ENCODE measurements around the gene C2CD3. TPM values are rescaled to one million over a fixed set of nuclear protein-coding genes. Genes with fewer than 3 reads are reported as not detected.

The C2CD3 gene
- total and polyA plus RNA-seq, 2 donors: 12.2 to 13.6 TPM

- WGBS: 33% methylated on average over 2 of the region's 2 CpGs
- peaks cover 2 to 39% of the 10 kb centered on the region in 2 donors for H3K4me1 ChIP-seq (ENCODE audit: control insufficient read depth in 2 of 2, insufficient read depth in 2 of 2, low read length in 2 of 2)
- H3K9me3 ChIP-seq (ENCODE audit: control insufficient read depth in 2 of 2, insufficient read depth in 1 of 2, low read length in 1 of 2): no peaks in the 10 kb centered on the region
- H3K36me3 ChIP-seq (ENCODE audit: control insufficient read depth in 2 of 2, insufficient read depth in 2 of 2, low read length in 1 of 2): peaks cover 30 to 48% of the 10 kb centered on the region in 2 donors
- no peak for DNase-seq (ENCODE audit: low read depth in 6 of 9, low spot score in 9 of 9)
- no peaks in the 10 kb centered on the region for H3K27me3 ChIP-seq (ENCODE audit: control insufficient read depth in 2 of 2, insufficient read depth in 1 of 2, low read length in 1 of 2)
- no peak overlapping the region for H3K4me3 ChIP-seq (ENCODE audit: low read length in 2 of 2)
- no peak overlapping the region for H3K27ac ChIP-seq (ENCODE audit: low read depth in 1 of 2, low read length in 1 of 2)
Measured at GRCh38 chr11:74014880-74015279, 155.9 kb downstream of the C2CD3 start.

DNA sequence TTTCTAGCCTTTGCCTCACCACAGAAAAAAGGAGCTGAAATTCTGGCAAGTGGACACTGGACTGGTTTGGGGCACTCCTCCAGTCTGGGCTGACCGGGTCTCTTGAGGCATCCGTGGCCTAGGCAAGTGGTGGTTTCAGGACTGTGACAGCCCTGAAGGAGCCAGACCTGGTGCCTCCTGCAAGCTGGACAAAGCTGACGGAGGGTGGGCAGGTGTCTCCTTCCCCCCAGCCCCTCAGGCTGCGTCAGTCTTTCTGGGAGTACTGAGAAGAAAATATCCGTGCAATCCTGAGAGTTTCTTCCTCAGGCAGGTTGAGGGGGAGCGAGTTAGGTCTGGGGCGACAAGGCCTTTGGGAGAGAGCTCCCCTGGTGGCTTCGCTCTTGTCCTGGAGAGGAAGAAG, 157.7 kb downstream of the C2CD3 start:
- H3K9me3 ChIP-seq (ENCODE audit: control insufficient read depth in 2 of 2, insufficient read depth in 1 of 2, low read length in 1 of 2): no peaks in the 10 kb centered on the region
- H3K36me3 ChIP-seq (ENCODE audit: control insufficient read depth in 2 of 2, insufficient read depth in 2 of 2, low read length in 1 of 2): peaks cover 28 to 36% of the 10 kb centered on the region in 2 donors
- no peak overlapping the region for H3K4me3 ChIP-seq (ENCODE audit: low read length in 2 of 2)
- DNase-seq (ENCODE audit: low read depth in 6 of 9, low spot score in 9 of 9): no peak
- H3K4me1 ChIP-seq (ENCODE audit: control insufficient read depth in 2 of 2, insufficient read depth in 2 of 2, low read length in 2 of 2): peaks cover 5 to 38% of the 10 kb centered on the region in 2 donors
- H3K27ac ChIP-seq (ENCODE audit: low read depth in 1 of 2, low read length in 1 of 2): no peak overlapping the region
- WGBS: over 99% methylated on average over 8 of the region's 8 CpGs
- H3K27me3 ChIP-seq (ENCODE audit: control insufficient read depth in 2 of 2, insufficient read depth in 1 of 2, low read length in 1 of 2): no peaks in the 10 kb centered on the region

GRCh38 chr11:74012074-74012809, 158.6 kb downstream of the C2CD3 start:
- peaks cover 23 to 29% of the 10 kb centered on the region in 2 donors for H3K36me3 ChIP-seq (ENCODE audit: control insufficient read depth in 2 of 2, insufficient read depth in 2 of 2, low read length in 1 of 2)
- 97% methylated on average over 14 of the region's 14 CpGs for WGBS
- H3K4me1 ChIP-seq (ENCODE audit: control insufficient read depth in 2 of 2, insufficient read depth in 2 of 2, low read length in 2 of 2): peaks cover 5 to 36% of the 10 kb centered on the region in 2 donors

GRCh38 chr11:74011360-74012073, 159.3 kb downstream of the C2CD3 start:
- H3K27me3 ChIP-seq (ENCODE audit: control insufficient read depth in 2 of 2, insufficient read depth in 1 of 2, low read length in 1 of 2): no peaks in the 10 kb centered on the region
- peaks cover 20 to 25% of the 10 kb centered on the region in 2 donors for H3K36me3 ChIP-seq (ENCODE audit: control insufficient read depth in 2 of 2, insufficient read depth in 2 of 2, low read length in 1 of 2)
- peaks cover 5 to 39% of the 10 kb centered on the region in 2 donors for H3K4me1 ChIP-seq (ENCODE audit: control insufficient read depth in 2 of 2, insufficient read depth in 2 of 2, low read length in 2 of 2)
- no peak overlapping the region for H3K4me3 ChIP-seq (ENCODE audit: low read length in 2 of 2)
- no peak for DNase-seq (ENCODE audit: low read depth in 6 of 9, low spot score in 9 of 9)
- 90% methylated on average over 8 of the region's 8 CpGs for WGBS
- no peaks in the 10 kb centered on the region for H3K9me3 ChIP-seq (ENCODE audit: control insufficient read depth in 2 of 2, insufficient read depth in 1 of 2, low read length in 1 of 2)
- peak overlapping the region in 1 of 2 donors; percentile 50 for H3K27ac ChIP-seq (ENCODE audit: low read depth in 1 of 2, low read length in 1 of 2)

More at GRCh38 chr11:74012074-74012809, 158.6 kb downstream of the C2CD3 start:
- H3K4me3 ChIP-seq (ENCODE audit: low read length in 2 of 2): no peak overlapping the region
- H3K27ac ChIP-seq (ENCODE audit: low read depth in 1 of 2, low read length in 1 of 2): peak overlapping the region in 1 of 2 donors; percentile 50
- H3K27me3 ChIP-seq (ENCODE audit: control insufficient read depth in 2 of 2, insufficient read depth in 1 of 2, low read length in 1 of 2): no peaks in the 10 kb centered on the region
- no peaks in the 10 kb centered on the region for H3K9me3 ChIP-seq (ENCODE audit: control insufficient read depth in 2 of 2, insufficient read depth in 1 of 2, low read length in 1 of 2)
- no peak for DNase-seq (ENCODE audit: low read depth in 6 of 9, low spot score in 9 of 9)

- no peak overlapping the region for H3K4me3 ChIP-seq (ENCODE audit: low read length in 2 of 2)
- H3K9me3 ChIP-seq (ENCODE audit: control insufficient read depth in 2 of 2, insufficient read depth in 1 of 2, low read length in 1 of 2): no peaks in the 10 kb centered on the region
- no peak overlapping the region for H3K27ac ChIP-seq (ENCODE audit: low read depth in 1 of 2, low read length in 1 of 2)
- H3K36me3 ChIP-seq (ENCODE audit: control insufficient read depth in 2 of 2, insufficient read depth in 2 of 2, low read length in 1 of 2): peaks cover 16 to 24% of the 10 kb centered on the region in 2 donors
- no peak for DNase-seq (ENCODE audit: low read depth in 6 of 9, low spot score in 9 of 9)
- peaks cover 6 to 47% of the 10 kb centered on the region in 2 donors for H3K4me1 ChIP-seq (ENCODE audit: control insufficient read depth in 2 of 2, insufficient read depth in 2 of 2, low read length in 2 of 2)
- WGBS: 97% methylated on average over 9 of the region's 9 CpGs
- no peaks in the 10 kb centered on the region for H3K27me3 ChIP-seq (ENCODE audit: control insufficient read depth in 2 of 2, insufficient read depth in 1 of 2, low read length in 1 of 2)
Measured at GRCh38 chr11:74010306-74011300, 160.2 kb downstream of the C2CD3 start.

DNA sequence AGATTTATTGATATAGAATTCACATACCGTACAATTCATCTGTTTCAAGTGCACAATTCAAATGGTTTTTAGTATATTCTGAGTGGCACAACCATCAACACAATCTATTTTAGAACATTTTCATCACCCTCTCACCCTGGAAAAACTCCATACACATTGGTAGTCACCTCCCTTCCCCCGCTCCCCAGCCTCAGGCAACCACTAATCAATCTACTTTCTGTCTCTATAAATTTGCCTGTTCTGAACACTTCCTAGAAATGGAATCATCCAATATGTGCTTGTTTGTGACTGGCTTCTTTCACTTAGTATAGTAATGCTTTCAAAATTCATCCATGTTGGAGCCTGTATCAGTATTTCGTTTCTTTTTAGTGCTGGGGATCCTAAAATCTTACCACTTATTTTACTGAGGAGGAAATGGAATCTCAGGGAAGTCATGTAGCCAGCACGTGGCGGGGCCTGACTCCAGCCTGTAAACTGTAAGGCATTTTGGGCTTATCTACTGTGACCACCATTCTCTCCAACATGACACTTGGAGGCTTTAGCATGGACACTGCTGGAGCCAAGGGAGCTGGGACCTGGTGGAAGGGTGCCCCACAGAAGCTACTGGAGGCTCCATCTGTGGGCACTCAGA, 161.0 kb downstream of the C2CD3 start:
- Histone ChIP-seq H3K27ac (ENCODE audit: low read depth in 1 of 2, low read length in 1 of 2) (no peak overlapping the region), H3K9me3 (ENCODE audit: control insufficient read depth in 2 of 2, insufficient read depth in 1 of 2, low read length in 1 of 2) (no peaks in the 10 kb centered on the region), H3K36me3 (ENCODE audit: control insufficient read depth in 2 of 2, insufficient read depth in 2 of 2, low read length in 1 of 2) (peaks cover 15 to 24% of the 10 kb centered on the region in 2 donors), H3K4me1 (ENCODE audit: control insufficient read depth in 2 of 2, insufficient read depth in 2 of 2, low read length in 2 of 2) (peaks cover 10 to 51% of the 10 kb centered on the region in 2 donors), H3K4me3 (ENCODE audit: low read length in 2 of 2) (no peak overlapping the region), H3K27me3 (ENCODE audit: control insufficient read depth in 2 of 2, insufficient read depth in 1 of 2, low read length in 1 of 2) (no peaks in the 10 kb centered on the region)
- no peak for DNase-seq (ENCODE audit: low read depth in 6 of 9, low spot score in 9 of 9)
- 94% methylated on average over 5 of the region's 5 CpGs for WGBS

- H3K9me3 ChIP-seq (ENCODE audit: control insufficient read depth in 2 of 2, insufficient read depth in 1 of 2, low read length in 1 of 2): no peaks in the 10 kb centered on the region
- peaks cover 14 to 26% of the 10 kb centered on the region in 2 donors for H3K36me3 ChIP-seq (ENCODE audit: control insufficient read depth in 2 of 2, insufficient read depth in 2 of 2, low read length in 1 of 2)
- no peak overlapping the region for H3K4me3 ChIP-seq (ENCODE audit: low read length in 2 of 2)
- H3K27ac ChIP-seq (ENCODE audit: low read depth in 1 of 2, low read length in 1 of 2): no peak overlapping the region
- peaks cover 12 to 52% of the 10 kb centered on the region in 2 donors for H3K4me1 ChIP-seq (ENCODE audit: control insufficient read depth in 2 of 2, insufficient read depth in 2 of 2, low read length in 2 of 2)
- H3K27me3 ChIP-seq (ENCODE audit: control insufficient read depth in 2 of 2, insufficient read depth in 1 of 2, low read length in 1 of 2): no peaks in the 10 kb centered on the region
- 98% methylated on average over 3 of the region's 3 CpGs for WGBS
- no peak for DNase-seq (ENCODE audit: low read depth in 6 of 9, low spot score in 9 of 9)
Measured at GRCh38 chr11:74009230-74009547, 161.6 kb downstream of the C2CD3 start.

DNA sequence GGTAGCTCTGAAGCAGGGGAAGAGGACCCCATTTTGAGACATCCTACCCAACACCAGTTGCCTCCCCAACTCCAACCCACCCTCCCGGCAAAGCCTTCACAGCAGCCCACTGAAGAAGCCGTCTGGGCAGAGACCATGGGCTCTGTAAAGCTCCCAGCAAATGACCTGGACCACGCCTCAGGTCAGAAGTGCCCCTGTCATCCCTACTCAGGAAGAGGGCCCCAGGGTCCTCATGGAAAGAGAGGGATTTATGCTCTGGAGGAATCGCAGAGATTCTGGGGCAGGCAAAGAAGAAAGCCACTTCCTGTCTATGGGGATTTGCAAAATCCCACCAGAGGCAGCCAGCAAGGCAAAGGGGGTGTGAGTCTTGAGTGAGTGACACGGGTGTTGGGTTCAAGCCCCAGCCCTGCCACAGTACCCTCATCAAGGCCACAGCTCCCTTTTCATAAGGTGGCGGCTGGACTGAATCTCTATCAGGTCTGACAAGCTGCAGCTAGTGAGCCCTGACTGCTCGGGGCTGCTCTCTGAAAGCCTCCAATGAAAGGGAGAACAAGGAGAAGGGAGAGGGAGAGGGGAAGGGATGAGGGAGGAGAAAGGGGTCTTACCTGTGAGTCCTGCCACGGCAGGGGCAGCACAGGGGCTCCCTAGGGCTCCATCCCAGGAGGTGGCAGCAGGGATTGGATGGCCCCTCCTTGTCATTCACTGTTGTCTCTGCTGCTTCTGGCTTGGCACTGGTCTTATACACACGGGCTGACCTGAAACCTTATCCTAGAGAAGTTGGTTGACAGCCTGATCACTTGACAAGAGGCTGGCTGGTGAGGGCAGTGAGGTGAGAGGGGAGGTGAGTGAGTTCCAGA, 162.2 kb downstream of the C2CD3 start, which contains the start of gene UCP3:
TSS of gene UCP3 (minus strand) at position 713 of the 857 bp plus-strand sequence. CDS start 2,043 bp downstream, outside the sequence.
- no peak within 1 kb of the TSS for H3K4me3 ChIP-seq (ENCODE audit: low read length in 2 of 2)
- no peaks in the 10 kb centered on the region for H3K27me3 ChIP-seq (ENCODE audit: control insufficient read depth in 2 of 2, insufficient read depth in 1 of 2, low read length in 1 of 2)
- DNase-seq (ENCODE audit: low read depth in 6 of 9, low spot score in 9 of 9): no peak
- H3K4me1 ChIP-seq (ENCODE audit: control insufficient read depth in 2 of 2, insufficient read depth in 2 of 2, low read length in 2 of 2): peaks cover 12 to 55% of the 10 kb centered on the region in 2 donors
- peaks cover 18 to 26% of the 10 kb centered on the region in 2 donors for H3K36me3 ChIP-seq (ENCODE audit: control insufficient read depth in 2 of 2, insufficient read depth in 2 of 2, low read length in 1 of 2)
- no peaks in the 10 kb centered on the region for H3K9me3 ChIP-seq (ENCODE audit: control insufficient read depth in 2 of 2, insufficient read depth in 1 of 2, low read length in 1 of 2)
- no peak within 1 kb of the TSS for H3K27ac ChIP-seq (ENCODE audit: low read depth in 1 of 2, low read length in 1 of 2)
- 82% methylated on average over 9 of the region's 9 CpGs for WGBS
